H1 (cell line): Measurements from ENCODE around the gene FANK1. TPM values are rescaled to one million over a fixed set of nuclear protein-coding genes. Genes with fewer than 3 reads are reported as not detected.
A peak's percentile ranks its signal among the peaks of the same experiment; 100 is the strongest.

Experiments
- CTCF ChIA-PET: fragments of 300-600 bp; sonication (Branson Sonifier 250); formaldehyde crosslinking; loops from one replicate; lab custom pipeline; 2021; ENCODE audit not compliant: partially characterized antibody; lab: Charles Lee
- POLR2A ChIA-PET: fragments of 300-600 bp; sonication (Branson Sonifier 250); formaldehyde crosslinking; loops from one replicate; lab custom pipeline; 2021; ENCODE audit warnings: inconsistent platforms; ENCODE audit not compliant: partially characterized antibody; lab: Charles Lee
- DNase-seq, 2 experiments: peaks; one replicate each; pipeline versions ENCODE4 v3.0.0 to v3.0.0-alpha.2; 2010 to 2022; ENCODE audit warnings: low spot score in 2 of 2, low read depth in 1 of 2, mixed read lengths in 1 of 2
- FAIRE-seq: peaks from 2 replicates; lab custom pipeline; 2011; peaks lifted over from hg19 to GRCh38; lab: Jason Lieb, UNC
- H2AFZ ChIP-seq: 2 replicates; pipeline ENCODE4 v1.8.1; 2012; ENCODE audit warnings: low read length, inconsistent platforms
- H2AK5ac ChIP-seq: 2 replicates; pipeline ENCODE4 v1.6.1; 2013; ENCODE audit warnings: low read depth, low read length
- H2BK120ac ChIP-seq: replicated peaks from 2 replicates; pipeline ENCODE3; 2013; ENCODE audit warnings: low read depth, low read length, inconsistent platforms
- H2BK12ac ChIP-seq: 2 replicates; pipeline ENCODE4 v1.6.1; 2013; ENCODE audit warnings: low read depth, low read length
- H2BK15ac ChIP-seq: 2 replicates; pipeline ENCODE4 v1.6.1; 2013; ENCODE audit warnings: low read length
- H2BK20ac ChIP-seq: 2 replicates; pipeline ENCODE4 v1.6.1; 2013; ENCODE audit warnings: low read length
- H2BK5ac ChIP-seq: 2 replicates; pipeline ENCODE4 v1.6.1; 2013; ENCODE audit warnings: low read depth, low read length
- H3K14ac ChIP-seq: 2 replicates; pipeline ENCODE4 v1.6.1; 2013; ENCODE audit warnings: inconsistent platforms; ENCODE audit not compliant: insufficient read length
- H3K18ac ChIP-seq: 2 replicates; pipeline ENCODE4 v1.6.1; 2013; ENCODE audit warnings: low read length; ENCODE audit errors: extremely low read depth
- H3K23ac ChIP-seq: 2 replicates; pipeline ENCODE4 v1.6.1; 2013; ENCODE audit warnings: inconsistent platforms; ENCODE audit not compliant: insufficient read length
- H3K23me2 ChIP-seq: 2 replicates; pipeline ENCODE4 v1.6.1; 2013; ENCODE audit warnings: low read depth, low read length
- H3K27ac ChIP-seq: 2 replicates; pipeline ENCODE4 v1.6.1; 2011; ENCODE audit warnings: low read depth, low read length, inconsistent platforms
- H3K27me3 ChIP-seq, 4 experiments: replicated peaks in 1 of 4; 1 replicate in 1 of 4; 2 replicates in 3 of 4; pipeline versions ENCODE4 v1.6.1 to v1.8.1; 2011 to 2013; ENCODE audit warnings: low read length in 3 of 4, mild to moderate bottlenecking in 3 of 4, inconsistent platforms in 2 of 4, mixed read lengths in 2 of 4, moderate library complexity in 1 of 4; ENCODE audit not compliant: control insufficient read depth in 3 of 4, insufficient read depth in 3 of 4; ENCODE audit errors: extremely low read depth in 1 of 4
- H3K36me3 ChIP-seq, 4 experiments: 2 replicates each; pipeline versions ENCODE4 v1.6.1 to v1.8.1; 2011 to 2013; ENCODE audit warnings: mild to moderate bottlenecking in 4 of 4, low read length in 3 of 4, moderate library complexity in 2 of 4, control low read depth in 1 of 4, inconsistent platforms in 1 of 4; ENCODE audit not compliant: insufficient read depth in 4 of 4, control insufficient read depth in 2 of 4
- H3K4ac ChIP-seq: replicated peaks from 2 replicates; pipeline ENCODE3; 2013; ENCODE audit warnings: low read length, low read depth, mixed read lengths, inconsistent platforms; ENCODE audit not compliant: insufficient read length
- H3K4me1 ChIP-seq, 4 experiments: replicated peaks in 1 of 4; 1 replicate in 1 of 4; 2 replicates in 3 of 4; pipeline versions ENCODE4 v1.6.1 to v1.8.1; 2011 to 2013; ENCODE audit warnings: low read length in 3 of 4, inconsistent platforms in 2 of 4, mixed read lengths in 1 of 4; ENCODE audit not compliant: insufficient read depth in 4 of 4, control insufficient read depth in 3 of 4
- H3K4me2 ChIP-seq, 2 experiments: 2 replicates each; pipeline versions ENCODE4 v1.6.1 to v1.8.1; 2011 to 2013; ENCODE audit warnings: low read depth in 2 of 2, low read length in 2 of 2, control low read depth in 1 of 2, inconsistent platforms in 1 of 2, mild to moderate bottlenecking in 1 of 2; ENCODE audit not compliant: insufficient read depth in 1 of 2
- H3K4me3 ChIP-seq, 4 experiments: fragments of 200-600, 300-600 bp in 1 of 4; sonication (generic), shearing (Covaris generic), sonication (Bioruptor Twin) in 1 of 4; 2 replicates each; pipeline versions ENCODE4 v1.5.1 to v1.8.1; 2011 to 2016; ENCODE audit warnings: low read length in 4 of 4, low read depth in 3 of 4, control low read depth in 2 of 4, inconsistent platforms in 2 of 4, mild to moderate bottlenecking in 2 of 4, mixed read lengths in 1 of 4, moderate library complexity in 1 of 4; ENCODE audit not compliant: insufficient read depth in 2 of 4; ENCODE audit errors: extremely low read depth in 1 of 4
- H3K56ac ChIP-seq: replicated peaks from 2 replicates; pipeline ENCODE3; 2013; ENCODE audit warnings: low read depth, mild to moderate bottlenecking, mixed read lengths, low read length, inconsistent platforms; ENCODE audit not compliant: insufficient read length
- H3K79me1 ChIP-seq: 2 replicates; pipeline ENCODE4 v1.6.1; 2013; ENCODE audit warnings: low read depth, low read length, control low read depth
- H3K79me2 ChIP-seq, 2 experiments: 2 replicates each; pipeline versions ENCODE4 v1.6.1 to v1.8.1; 2012 to 2013; ENCODE audit warnings: low read length in 2 of 2, mild to moderate bottlenecking in 2 of 2, inconsistent platforms in 1 of 2; ENCODE audit not compliant: insufficient read depth in 2 of 2, control insufficient read depth in 1 of 2
- H3K9ac ChIP-seq, 4 experiments: replicated peaks in 1 of 4; 1 replicate in 1 of 4; 2 replicates in 3 of 4; pipeline versions ENCODE4 v1.6.1 to v1.8.1; 2011 to 2013; ENCODE audit warnings: low read depth in 3 of 4, low read length in 3 of 4, control low read depth in 2 of 4, mild to moderate bottlenecking in 2 of 4, moderate library complexity in 2 of 4, inconsistent platforms in 1 of 4; ENCODE audit errors: extremely low read depth in 1 of 4
- H3K9me3 ChIP-seq, 2 experiments: 2 replicates each; pipeline versions ENCODE4 v1.6.1 to v1.8.1; 2012 to 2013; ENCODE audit warnings: mild to moderate bottlenecking in 2 of 2, moderate library complexity in 2 of 2, control low read depth in 1 of 2, inconsistent platforms in 1 of 2, low read depth in 1 of 2, low read length in 1 of 2, mixed read lengths in 1 of 2; ENCODE audit not compliant: insufficient read depth in 2 of 2
- H4K20me1 ChIP-seq, 2 experiments: replicated peaks in 1 of 2; 2 replicates each; pipeline versions ENCODE3 to v1.8.1; 2011 to 2013; ENCODE audit warnings: inconsistent platforms in 2 of 2, low read length in 2 of 2, mild to moderate bottlenecking in 1 of 2; ENCODE audit not compliant: insufficient read depth in 2 of 2, control insufficient read depth in 1 of 2
- H4K5ac ChIP-seq: 2 replicates; pipeline ENCODE4 v1.6.1; 2013; ENCODE audit warnings: low read length, low read depth, mixed read lengths, inconsistent platforms; ENCODE audit not compliant: insufficient read length
- H4K8ac ChIP-seq: 2 replicates; pipeline ENCODE4 v1.8.0; 2013; ENCODE audit warnings: mild to moderate bottlenecking, moderate library complexity, low read length, inconsistent platforms; ENCODE audit not compliant: insufficient read depth; ENCODE audit errors: extremely low read depth
- H4K91ac ChIP-seq: replicated peaks from 2 replicates; pipeline ENCODE3; 2013; ENCODE audit warnings: low read length, mixed read lengths, inconsistent platforms; ENCODE audit not compliant: insufficient read length
- ASH2L ChIP-seq: fragments of 200-600, 300-600 bp; sonication (generic); IDR thresholded peaks from one replicate; pipeline ENCODE4 v1.7.1; 2017; ENCODE audit warnings: low read length
- CREB1 ChIP-seq: IDR thresholded peaks from 2 replicates; pipeline ENCODE4 v1.6.1; 2012; ENCODE audit warnings: inconsistent platforms
- EZH2 ChIP-seq: fragments of 200-600 bp; sonication (generic); IDR thresholded peaks from 2 replicates; pipeline ENCODE4 v1.7.1; 2012; ENCODE audit warnings: low read depth, mild to moderate bottlenecking, moderate library complexity, low read length, inconsistent platforms; ENCODE audit not compliant: severe bottlenecking
- GABPA ChIP-seq: IDR thresholded peaks from 2 replicates; pipeline ENCODE4 v1.6.1; 2011; ENCODE audit warnings: mild to moderate bottlenecking, low read length, moderate library complexity, borderline replicate concordance; ENCODE audit not compliant: insufficient read depth
- SIRT6 ChIP-seq: IDR thresholded peaks from one replicate; pipeline ENCODE4 v1.7.1; 2012; ENCODE audit warnings: low read length, inconsistent platforms
- TCF12 ChIP-seq: IDR thresholded peaks from 2 replicates; pipeline ENCODE4 v1.6.1; 2011; ENCODE audit warnings: low read depth, mild to moderate bottlenecking, low read length
- WGBS, 2 experiments: shearing (Covaris generic) in 1 of 2; methylation state at CpG; one replicate each; pipeline versions ENCODE4 v1.1.6 to v1.1.7; 2013 to 2015; ENCODE audit warnings: low lambda C conversion rate in 2 of 2, mixed read lengths in 2 of 2, inconsistent platforms in 1 of 2, low coverage in 1 of 2, missing lambda C conversion rate in 1 of 2; ENCODE audit not compliant: insufficient replicate concordance in 2 of 2, insufficient coverage in 1 of 2, insufficient read length in 1 of 2; ENCODE audit errors: extremely low coverage in 1 of 2, missing lambda C conversion rate in 1 of 2; 5-methylcytosine and 5-hydroxymethylcytosine counted together
- polyA plus RNA-seq, 7 experiments: library from polyadenylated mRNA; depleted of rRNA in 3 of 7; stranded (reverse) in 5 of 7; unstranded in 2 of 7; fragments of >200 nt in 5 of 7; fragments of 200-250 nt in 2 of 7; gene quantifications; 1 replicate in 5 of 7; 2 replicates in 1 of 7; 4 replicates in 1 of 7; pipeline versions ENCODE4 v1.2.1 to v1.2.3, GENCODE V29; 2011 to 2013; ENCODE audit warnings: missing spikeins in 2 of 7, mixed read lengths in 2 of 7
- total RNA-seq: library from RNA; stranded (reverse); fragmentation: NEBNext Ultra II Directional; extraction: Animal tissue kit (Norgen Biotek cat#: 25700); gene quantifications from 2 replicates; pipeline ENCODE4 v1.2.1, GENCODE V29; 2021

Gene FANK1
- total and polyA plus RNA-seq, 2 of the 8 experiments (the other 6 are each of a cell fraction or from before 2014, with no cell fraction given), result 1.2 TPM; not detected in 1

DNA sequence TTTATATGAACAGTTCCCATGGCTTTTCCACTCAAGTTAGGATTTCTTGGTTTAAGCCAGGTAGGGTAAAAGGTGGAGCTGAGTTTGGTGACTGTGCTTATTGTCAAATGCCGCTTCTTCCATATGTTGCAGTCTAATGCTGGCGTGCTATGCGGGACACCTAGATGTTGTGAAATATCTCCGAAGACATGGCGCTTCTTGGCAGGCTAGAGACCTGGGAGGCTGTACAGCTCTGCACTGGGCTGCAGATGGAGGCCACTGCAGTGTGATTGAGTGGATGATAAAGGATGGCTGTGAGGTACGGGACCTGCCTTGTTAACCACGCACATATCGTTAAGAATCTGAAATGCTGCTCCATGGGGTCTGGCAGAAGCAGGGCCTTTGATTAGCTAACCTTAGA, 108.4 kb downstream of the FANK1 start:
- H2BK12ac ChIP-seq, result no peak overlapping the region
- H3K4me1 ChIP-seq, result no peaks in the 10 kb centered on the region
- no peak overlapping the region for H4K91ac ChIP-seq
- H2AFZ ChIP-seq, result no peak overlapping the region
- no peaks in the 10 kb centered on the region for H3K79me1 ChIP-seq
- H3K27ac ChIP-seq, result no peak overlapping the region
- H2AK5ac ChIP-seq, result no peak overlapping the region
- TF ChIP-seq ASH2L (no peak), GABPA (no peak), TCF12 (no peak), SIRT6 (no peak), CREB1 (no peak), EZH2 (no peak)
- no peak overlapping the region for H4K8ac ChIP-seq
- DNase-seq, result no peak
- H3K36me3 ChIP-seq, result no peaks in the 10 kb centered on the region
- H3K4ac ChIP-seq, result no peak overlapping the region
- no peak overlapping the region for H3K4me2 ChIP-seq
- no peak overlapping the region for H3K56ac ChIP-seq
- no peak overlapping the region for H4K5ac ChIP-seq
- H3K79me2 ChIP-seq, result no peaks in the 10 kb centered on the region
- H3K9me3 ChIP-seq, result no peaks in the 10 kb centered on the region
- no peak overlapping the region for H3K9ac ChIP-seq
- no peak for FAIRE-seq
- 84% methylated on average over 8 of the region's 8 CpGs; no CpG with 5 or more reads in 1 of the 2 experiments for WGBS, 2 experiments
- ChIA-PET POLR2A (no interaction called here), CTCF (interaction anchor here (0.6 to 1.7 kb wide), 3 partner anchors 22 to 160 kb away, joined by 3 to 6 read pairs (median 3); no protein-coding TSS in a partner anchor)
- H3K18ac ChIP-seq, result no peak overlapping the region
- 0 out of 2 replicates have a peak overlapping the region, but pooled peaks have one; percentile 13 for H2BK15ac ChIP-seq
- no peak overlapping the region for H2BK5ac ChIP-seq
- no peak overlapping the region for H2BK120ac ChIP-seq
- no peak overlapping the region for H3K23ac ChIP-seq
- no peak overlapping the region for H2BK20ac ChIP-seq
- no peak overlapping the region for H3K14ac ChIP-seq
- no peak overlapping the region for H3K4me3 ChIP-seq
- no peaks in the 10 kb centered on the region for H3K23me2 ChIP-seq
- H3K27me3 ChIP-seq, result no peaks in the 10 kb centered on the region
- no peaks in the 10 kb centered on the region for H4K20me1 ChIP-seq
